ENCODE measurements around the gene SH2D4B. TPM values are rescaled to one million over a fixed set of nuclear protein-coding genes. Genes with fewer than 3 reads are reported as not detected.

SH2D4B gene
- total RNA-seq, 2 donors from 2014 or later, result 0.13 TPM; not detected in 1

DNA sequence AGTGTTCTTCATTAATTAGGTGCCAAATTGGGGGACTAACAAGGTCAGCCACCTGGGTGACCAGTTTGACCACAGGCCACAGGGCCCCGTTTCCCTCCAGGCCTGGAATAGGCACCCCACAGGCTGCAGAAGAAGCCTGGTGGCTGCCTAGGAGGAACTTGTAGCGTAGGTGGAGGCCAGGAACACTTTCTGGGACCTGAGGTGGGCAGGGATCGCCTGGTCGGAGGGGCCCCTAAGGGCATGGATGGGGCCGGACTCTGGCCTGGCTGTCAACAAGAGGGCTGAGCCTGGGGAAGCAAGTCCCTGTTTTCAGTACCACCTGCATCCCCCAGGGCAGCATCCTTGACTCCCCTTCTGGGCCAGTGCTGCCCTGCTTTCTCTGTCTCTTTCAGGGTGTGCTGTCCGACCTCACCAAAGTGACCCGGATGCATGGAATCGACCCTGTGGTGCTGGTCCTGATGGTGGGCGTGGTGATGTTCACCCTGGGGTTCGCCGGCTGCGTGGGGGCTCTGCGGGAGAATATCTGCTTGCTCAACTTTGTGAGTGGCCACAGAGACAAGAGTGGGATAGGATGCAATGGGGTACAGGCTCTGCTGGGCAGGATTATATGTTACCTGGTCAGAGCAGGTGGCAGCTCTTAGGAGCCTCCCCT, 30.7 kb upstream of the SH2D4B start:
- WGBS, 2 experiments (ENCODE audit: insufficient coverage in 1 of 2, insufficient read length in 1 of 2), result 88 to 90% methylated on average over 12 to 13 of the region's 13 CpGs

DNA sequence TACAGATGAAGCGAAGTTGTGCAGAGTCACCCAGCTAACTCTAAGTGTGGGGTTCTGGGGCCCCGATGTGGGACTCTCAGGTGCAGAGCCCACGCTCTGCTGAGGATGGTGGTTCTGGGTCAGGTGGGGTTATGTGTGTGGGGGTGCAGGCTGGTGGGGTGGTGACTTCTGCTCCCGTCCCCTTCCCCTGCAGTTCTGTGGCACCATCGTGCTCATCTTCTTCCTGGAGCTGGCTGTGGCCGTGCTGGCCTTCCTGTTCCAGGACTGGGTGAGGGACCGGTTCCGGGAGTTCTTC, 28.6 kb upstream of the SH2D4B start:
- Histone ChIP-seq H3K36me3 (ENCODE audit: control insufficient read depth, insufficient read depth, low read length) (peaks cover 65% of the 10 kb centered on the region), H3K27ac (ENCODE audit: low read depth, low read length) (no peak overlapping the region), H3K4me3 (ENCODE audit: low read length) (no peak overlapping the region), H3K9ac (ENCODE audit: extremely low read depth, low read length, poor library complexity, severe bottlenecking) (no peak overlapping the region), H3K27me3 (ENCODE audit: control insufficient read depth, insufficient read depth, low read length, poor library complexity, severe bottlenecking) (no peaks in the 10 kb centered on the region), H3K9me3 (ENCODE audit: control insufficient read depth, low read length) (no peaks in the 10 kb centered on the region), H3K4me1 (ENCODE audit: control insufficient read depth, insufficient read depth, low read length) (peaks cover 15% of the 10 kb centered on the region)
- H3K4me3 Mint-ChIP-seq, result no peak overlapping the region
- H3K4me1 Mint-ChIP-seq, result peaks cover 31% of the 10 kb centered on the region
- 91 to 93% methylated on average over 4 to 8 of the region's 8 CpGs for WGBS, 2 experiments (ENCODE audit: insufficient coverage in 1 of 2, insufficient read length in 1 of 2)
- no peaks in the 10 kb centered on the region for H3K27me3 Mint-ChIP-seq (ENCODE audit: insufficient read depth)
- TF ChIP-seq, protein P1, sequence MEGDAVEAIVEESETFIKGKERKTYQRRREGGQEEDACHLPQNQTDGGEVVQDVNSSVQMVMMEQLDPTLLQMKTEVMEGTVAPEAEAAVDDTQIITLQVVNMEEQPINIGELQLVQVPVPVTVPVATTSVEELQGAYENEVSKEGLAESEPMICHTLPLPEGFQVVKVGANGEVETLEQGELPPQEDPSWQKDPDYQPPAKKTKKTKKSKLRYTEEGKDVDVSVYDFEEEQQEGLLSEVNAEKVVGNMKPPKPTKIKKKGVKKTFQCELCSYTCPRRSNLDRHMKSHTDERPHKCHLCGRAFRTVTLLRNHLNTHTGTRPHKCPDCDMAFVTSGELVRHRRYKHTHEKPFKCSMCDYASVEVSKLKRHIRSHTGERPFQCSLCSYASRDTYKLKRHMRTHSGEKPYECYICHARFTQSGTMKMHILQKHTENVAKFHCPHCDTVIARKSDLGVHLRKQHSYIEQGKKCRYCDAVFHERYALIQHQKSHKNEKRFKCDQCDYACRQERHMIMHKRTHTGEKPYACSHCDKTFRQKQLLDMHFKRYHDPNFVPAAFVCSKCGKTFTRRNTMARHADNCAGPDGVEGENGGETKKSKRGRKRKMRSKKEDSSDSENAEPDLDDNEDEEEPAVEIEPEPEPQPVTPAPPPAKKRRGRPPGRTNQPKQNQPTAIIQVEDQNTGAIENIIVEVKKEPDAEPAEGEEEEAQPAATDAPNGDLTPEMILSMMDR (conservative IDR thresholded peaks at IDR 0.05), result no peak
- peaks cover 66% of the 10 kb centered on the region for H3K36me3 Mint-ChIP-seq (ENCODE audit: low read depth)
- no peaks in the 10 kb centered on the region for H3K9me3 Mint-ChIP-seq
- DNase-seq, result no peak
- no peak overlapping the region for H3K27ac Mint-ChIP-seq

More for the DNA sequence above, 30.7 kb upstream of the SH2D4B start:
- Mint-ChIP-seq H3K36me3 (ENCODE audit: low read depth) (peaks cover 48% of the 10 kb centered on the region), H3K4me3 (no peak overlapping the region), H3K4me1 (peaks cover 50% of the 10 kb centered on the region), H3K9me3 (no peaks in the 10 kb centered on the region), H3K27ac (peak overlapping the region; percentile 88), H3K27me3 (ENCODE audit: insufficient read depth) (no peaks in the 10 kb centered on the region)
- H3K9me3 ChIP-seq (ENCODE audit: control insufficient read depth, low read length), result no peaks in the 10 kb centered on the region
- H3K27me3 ChIP-seq (ENCODE audit: control insufficient read depth, insufficient read depth, low read length, poor library complexity, severe bottlenecking), result no peaks in the 10 kb centered on the region
- TF ChIP-seq, protein P1 (conservative IDR thresholded peaks at IDR 0.05), result no peak
- no peak overlapping the region for H3K27ac ChIP-seq (ENCODE audit: low read depth, low read length)
- no peak for DNase-seq
- peaks cover 45% of the 10 kb centered on the region for H3K36me3 ChIP-seq (ENCODE audit: control insufficient read depth, insufficient read depth, low read length)
- no peak overlapping the region for H3K4me3 ChIP-seq (ENCODE audit: low read length)
- peaks cover 26% of the 10 kb centered on the region for H3K4me1 ChIP-seq (ENCODE audit: control insufficient read depth, insufficient read depth, low read length)
- H3K9ac ChIP-seq (ENCODE audit: extremely low read depth, low read length, poor library complexity, severe bottlenecking), result peak overlapping the region; percentile 71

DNA sequence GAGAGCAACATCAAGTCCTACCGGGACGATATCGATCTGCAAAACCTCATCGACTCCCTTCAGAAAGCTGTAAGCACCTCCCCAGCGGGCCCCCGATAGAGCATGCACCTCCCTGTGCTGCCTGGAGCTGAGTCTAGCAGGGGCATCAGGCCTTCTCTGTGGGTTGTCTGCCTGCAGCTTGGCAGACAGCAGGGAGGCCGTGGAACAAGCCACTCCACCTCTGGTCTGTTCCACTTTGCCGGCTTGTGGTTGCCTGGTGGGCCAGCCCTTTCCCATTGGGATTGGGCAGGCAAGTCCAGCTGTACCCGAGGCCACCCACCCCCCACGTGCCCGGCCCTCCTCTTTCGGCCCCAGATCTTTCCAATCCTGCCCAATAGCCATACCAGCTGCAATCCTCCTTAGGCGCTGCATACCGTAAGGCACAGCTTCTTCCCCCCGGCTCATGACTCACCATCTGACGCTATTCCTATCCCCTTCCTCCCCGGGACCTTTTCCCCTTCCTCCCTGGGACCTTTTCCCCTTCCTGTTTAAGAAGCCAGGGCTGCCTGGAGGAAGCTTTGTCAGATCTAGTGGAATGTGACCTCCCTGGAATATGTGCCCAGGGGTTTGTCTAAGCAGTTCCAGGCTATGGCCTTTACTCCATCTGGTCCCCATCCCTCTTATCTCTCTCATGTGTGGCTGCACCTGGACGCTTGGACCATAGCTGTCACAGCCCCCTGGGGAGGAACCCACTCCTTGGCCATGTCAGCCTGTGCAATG, 28.1 kb upstream of the SH2D4B start:
- peak; percentile 79 for DNase-seq
- Histone ChIP-seq H3K9ac (ENCODE audit: extremely low read depth, low read length, poor library complexity, severe bottlenecking) (no peak overlapping the region), H3K4me1 (ENCODE audit: control insufficient read depth, insufficient read depth, low read length) (peaks cover 12% of the 10 kb centered on the region), H3K27ac (ENCODE audit: low read depth, low read length) (no peak overlapping the region), H3K4me3 (ENCODE audit: low read length) (no peak overlapping the region), H3K9me3 (ENCODE audit: control insufficient read depth, low read length) (no peaks in the 10 kb centered on the region), H3K27me3 (ENCODE audit: control insufficient read depth, insufficient read depth, low read length, poor library complexity, severe bottlenecking) (no peaks in the 10 kb centered on the region), H3K36me3 (ENCODE audit: control insufficient read depth, insufficient read depth, low read length) (peaks cover 71% of the 10 kb centered on the region)
- 79 to 86% methylated on average over 9 to 18 of the region's 18 CpGs for WGBS, 2 experiments (ENCODE audit: insufficient coverage in 1 of 2, insufficient read length in 1 of 2)
- Mint-ChIP-seq H3K4me1 (peaks cover 25% of the 10 kb centered on the region), H3K27me3 (ENCODE audit: insufficient read depth) (no peaks in the 10 kb centered on the region), H3K4me3 (no peak overlapping the region), H3K27ac (no peak overlapping the region), H3K9me3 (no peaks in the 10 kb centered on the region), H3K36me3 (ENCODE audit: low read depth) (peaks cover 71% of the 10 kb centered on the region)
- TF ChIP-seq, protein P1 (conservative IDR thresholded peaks at IDR 0.05), result no peak

Measured in endodermal cell (in vitro differentiated cells).